ENCODE measurements around the gene ARX. TPM values are rescaled to one million over a fixed set of nuclear protein-coding genes. Genes with fewer than 3 reads are reported as not detected.

The ARX gene
- total and polyA plus RNA-seq, 2 donors (not counting 3 experiments of a cell fraction or from before 2014, with no cell fraction given) = not detected

DNA sequence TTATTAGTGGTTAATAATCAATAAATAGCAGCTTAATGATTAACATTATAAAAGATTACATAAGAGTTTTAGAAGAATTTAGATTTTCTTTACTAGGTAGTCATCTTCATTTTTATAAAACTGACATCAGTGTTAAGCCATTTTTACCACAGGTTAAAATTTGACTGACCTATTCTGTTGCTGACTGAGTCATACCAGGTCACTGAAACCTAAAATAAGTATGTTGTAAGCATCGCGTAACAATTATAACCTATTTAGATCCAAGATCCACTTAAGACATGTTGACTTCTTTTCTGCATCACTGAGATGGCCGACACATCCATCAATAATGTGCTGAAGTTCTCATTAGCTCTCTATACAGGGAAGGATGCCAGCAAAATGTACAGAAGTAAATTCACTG is 36.7 kb downstream of the ARX start:
- BruUV-seq (replicated peaks) = no TSS peak

More for the DNA sequence above, 36.7 kb downstream of the ARX start:
- dilution Hi-C loops (cut with MboI; ENCODE audit: extremely low pct_ligation_motif_present, low sequenced_read_pairs) = no loop called here
- CTCF ChIA-PET = no interaction called here
- H3K4me2 ChIP-seq (ENCODE audit: insufficient read depth, low read length) = no peak overlapping the region
- TF ChIP-seq POLR2A (IDR thresholded peaks at IDR 0.05; ENCODE audit: low read depth, low read length) = no peak
- TF ChIP-seq POLR2AphosphoS5 (IDR thresholded peaks at IDR 0.05; ENCODE audit: insufficient read depth, low read depth, low read length) = no peak
- no peak for TF ChIP-seq EZH2 (IDR thresholded peaks at IDR 0.05; ENCODE audit: borderline replicate concordance, low read depth, low read length, severe bottlenecking)
- TF ChIP-seq GATA2 (IDR thresholded peaks at IDR 0.05; ENCODE audit: insufficient read depth, insufficient read length, low read depth, low read length) = no peak
- TF ChIP-seq, protein P1, sequence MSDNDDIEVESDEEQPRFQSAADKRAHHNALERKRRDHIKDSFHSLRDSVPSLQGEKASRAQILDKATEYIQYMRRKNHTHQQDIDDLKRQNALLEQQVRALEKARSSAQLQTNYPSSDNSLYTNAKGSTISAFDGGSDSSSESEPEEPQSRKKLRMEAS (IDR thresholded peaks at IDR 0.05; ENCODE audit: insufficient read depth, insufficient read length) = no peak
- no peak for TF ChIP-seq JUN (IDR thresholded peaks at IDR 0.05; ENCODE audit: borderline replicate concordance, insufficient read depth, insufficient read length, low read depth)
- TF ChIP-seq, protein P2, sequence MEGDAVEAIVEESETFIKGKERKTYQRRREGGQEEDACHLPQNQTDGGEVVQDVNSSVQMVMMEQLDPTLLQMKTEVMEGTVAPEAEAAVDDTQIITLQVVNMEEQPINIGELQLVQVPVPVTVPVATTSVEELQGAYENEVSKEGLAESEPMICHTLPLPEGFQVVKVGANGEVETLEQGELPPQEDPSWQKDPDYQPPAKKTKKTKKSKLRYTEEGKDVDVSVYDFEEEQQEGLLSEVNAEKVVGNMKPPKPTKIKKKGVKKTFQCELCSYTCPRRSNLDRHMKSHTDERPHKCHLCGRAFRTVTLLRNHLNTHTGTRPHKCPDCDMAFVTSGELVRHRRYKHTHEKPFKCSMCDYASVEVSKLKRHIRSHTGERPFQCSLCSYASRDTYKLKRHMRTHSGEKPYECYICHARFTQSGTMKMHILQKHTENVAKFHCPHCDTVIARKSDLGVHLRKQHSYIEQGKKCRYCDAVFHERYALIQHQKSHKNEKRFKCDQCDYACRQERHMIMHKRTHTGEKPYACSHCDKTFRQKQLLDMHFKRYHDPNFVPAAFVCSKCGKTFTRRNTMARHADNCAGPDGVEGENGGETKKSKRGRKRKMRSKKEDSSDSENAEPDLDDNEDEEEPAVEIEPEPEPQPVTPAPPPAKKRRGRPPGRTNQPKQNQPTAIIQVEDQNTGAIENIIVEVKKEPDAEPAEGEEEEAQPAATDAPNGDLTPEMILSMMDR (IDR thresholded peaks at IDR 0.05; ENCODE audit: extremely low read depth in 1 of 2, insufficient read depth in 1 of 2, low read depth in 1 of 2, low read length in 2 of 2) = no peak
- TF ChIP-seq MYC (IDR thresholded peaks at IDR 0.05; ENCODE audit: low read depth, low read length) = no peak
- no peak for TF ChIP-seq FOS (IDR thresholded peaks at IDR 0.05; ENCODE audit: borderline replicate concordance, insufficient read depth, low read length)
- H2AFZ ChIP-seq (ENCODE audit: low read depth, low read length) = no peak overlapping the region
- DNase-seq (ENCODE audit: low read depth, low spot score) = no peak
- H3K4me1 ChIP-seq (ENCODE audit: control insufficient read depth, extremely low read depth, insufficient read depth, low read length) = no peaks in the 10 kb centered on the region
- no peak overlapping the region for H3K4me3 ChIP-seq (replicated peaks in 1 of 3; ENCODE audit: insufficient read depth in 1 of 3, low read depth in 1 of 3, low read length in 3 of 3)
- intact Hi-C loops (cut with micrococcal nuclease) = no loop called here
- no peaks in the 10 kb centered on the region for H3K9me1 ChIP-seq (replicated peaks; ENCODE audit: control insufficient read depth, extremely low read depth, insufficient read depth, low read length)
- H3K27me3 ChIP-seq (ENCODE audit: control insufficient read depth in 2 of 2, insufficient read depth in 2 of 2, low read length in 2 of 2) = no peaks in the 10 kb centered on the region
- no peaks in the 10 kb centered on the region for H3K9me3 ChIP-seq (replicated peaks; ENCODE audit: control insufficient read depth, insufficient read depth, low read length)
- H3K9ac ChIP-seq (replicated peaks; ENCODE audit: extremely low read depth, insufficient read depth, low read length) = no peak overlapping the region
- no peak overlapping the region for H3K27ac ChIP-seq (ENCODE audit: insufficient read depth, low read depth, low read length)
- H4K20me1 ChIP-seq (replicated peaks; ENCODE audit: control insufficient read depth, extremely low read depth, insufficient read depth, low read length) = no peaks in the 10 kb centered on the region
- POLR2A ChIA-PET = no interaction called here
- FAIRE-seq = no peak
- no peaks in the 10 kb centered on the region for H3K79me2 ChIP-seq (ENCODE audit: control insufficient read depth, insufficient read depth, low read length)
- H3K36me3 ChIP-seq (ENCODE audit: control insufficient read depth in 2 of 2, extremely low read depth in 1 of 2, insufficient read depth in 2 of 2, low read length in 2 of 2) = no peaks in the 10 kb centered on the region
